Adipose tissue (tissue), 3 donors: ENCODE data around the gene CDC6. TPM values are rescaled to one million over a fixed set of nuclear protein-coding genes. Genes with fewer than 3 reads are reported as not detected.

Source experiments
- H3K27ac ChIP-seq: one replicate; pipeline ENCODE4 v1.5.1; 2013; ENCODE audit warnings: low read depth, low read length
- WGBS, 3 donors: extraction: QIAGEN DNeasy Blood & Tissue Kit; methylation state at CpG; one replicate each; pipeline ENCODE4 v1.1.7; 2013; 5-methylcytosine and 5-hydroxymethylcytosine counted together
- polyA plus RNA-seq, 3 donors: library from polyadenylated mRNA; stranded (reverse); fragments of 200-250 nt; gene quantifications; one replicate each; pipeline ENCODE4 v1.2.3, GENCODE V29; 2013
- donor health status: healthy with polysubstance abuse.
- donor health status: Bipolar disorder and iron deficiency.
- donor health status: healthy.

The CDC6 gene, protein sequence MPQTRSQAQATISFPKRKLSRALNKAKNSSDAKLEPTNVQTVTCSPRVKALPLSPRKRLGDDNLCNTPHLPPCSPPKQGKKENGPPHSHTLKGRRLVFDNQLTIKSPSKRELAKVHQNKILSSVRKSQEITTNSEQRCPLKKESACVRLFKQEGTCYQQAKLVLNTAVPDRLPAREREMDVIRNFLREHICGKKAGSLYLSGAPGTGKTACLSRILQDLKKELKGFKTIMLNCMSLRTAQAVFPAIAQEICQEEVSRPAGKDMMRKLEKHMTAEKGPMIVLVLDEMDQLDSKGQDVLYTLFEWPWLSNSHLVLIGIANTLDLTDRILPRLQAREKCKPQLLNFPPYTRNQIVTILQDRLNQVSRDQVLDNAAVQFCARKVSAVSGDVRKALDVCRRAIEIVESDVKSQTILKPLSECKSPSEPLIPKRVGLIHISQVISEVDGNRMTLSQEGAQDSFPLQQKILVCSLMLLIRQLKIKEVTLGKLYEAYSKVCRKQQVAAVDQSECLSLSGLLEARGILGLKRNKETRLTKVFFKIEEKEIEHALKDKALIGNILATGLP
- polyA plus RNA-seq = 1 to 10 TPM; 1.1 to 3.1 (median 1.4) TPM

DNA sequence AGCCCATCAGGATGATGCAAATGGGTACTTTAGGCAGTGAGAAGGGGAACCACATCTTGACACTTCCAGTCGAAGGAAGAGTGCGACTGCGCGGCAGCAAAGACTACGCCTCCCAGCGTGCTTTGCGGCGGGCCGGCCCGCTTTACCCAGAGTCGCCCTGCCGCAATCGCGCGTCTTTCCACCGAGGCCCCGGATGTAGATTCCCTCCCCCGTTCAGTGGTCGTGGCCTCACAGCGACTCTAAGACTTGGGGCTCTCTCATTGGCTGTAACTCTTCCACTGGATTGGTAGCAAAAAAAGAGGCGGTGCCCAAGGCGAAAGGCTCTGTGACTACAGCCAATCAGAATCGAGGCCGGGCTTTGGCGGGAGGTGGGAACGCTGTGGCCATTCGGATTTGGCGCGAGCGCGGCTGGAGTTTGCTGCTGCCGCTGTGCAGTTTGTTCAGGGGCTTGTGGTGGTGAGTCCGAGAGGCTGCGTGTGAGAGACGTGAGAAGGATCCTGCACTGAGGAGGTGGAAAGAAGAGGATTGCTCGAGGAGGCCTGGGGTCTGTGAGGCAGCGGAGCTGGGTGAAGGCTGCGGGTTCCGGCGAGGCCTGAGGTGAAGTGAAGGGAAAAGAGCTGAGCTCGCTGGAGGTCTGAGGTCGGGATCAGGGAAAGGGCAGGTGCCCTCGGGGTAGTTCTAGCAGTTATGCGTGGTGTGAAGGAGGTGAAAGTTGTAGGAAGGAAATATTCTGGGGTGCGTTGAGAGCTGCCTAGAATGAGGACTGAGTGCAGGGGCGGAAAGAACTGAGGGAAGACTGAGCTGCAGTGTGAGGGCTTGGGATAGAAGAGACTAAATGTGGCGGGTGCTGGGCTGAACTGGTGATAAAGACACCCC lies at the start of gene CDC6:
Gene CDC6 (plus strand): TSS at position 386 of the 876 bp plus-strand sequence. CDS start 1,542 bp downstream, outside the sequence.
- H3K27ac ChIP-seq = no peak within 1 kb of the TSS
- 0% methylated on average over 47 of the region's 47 CpGs for WGBS, 3 donors

DNA sequence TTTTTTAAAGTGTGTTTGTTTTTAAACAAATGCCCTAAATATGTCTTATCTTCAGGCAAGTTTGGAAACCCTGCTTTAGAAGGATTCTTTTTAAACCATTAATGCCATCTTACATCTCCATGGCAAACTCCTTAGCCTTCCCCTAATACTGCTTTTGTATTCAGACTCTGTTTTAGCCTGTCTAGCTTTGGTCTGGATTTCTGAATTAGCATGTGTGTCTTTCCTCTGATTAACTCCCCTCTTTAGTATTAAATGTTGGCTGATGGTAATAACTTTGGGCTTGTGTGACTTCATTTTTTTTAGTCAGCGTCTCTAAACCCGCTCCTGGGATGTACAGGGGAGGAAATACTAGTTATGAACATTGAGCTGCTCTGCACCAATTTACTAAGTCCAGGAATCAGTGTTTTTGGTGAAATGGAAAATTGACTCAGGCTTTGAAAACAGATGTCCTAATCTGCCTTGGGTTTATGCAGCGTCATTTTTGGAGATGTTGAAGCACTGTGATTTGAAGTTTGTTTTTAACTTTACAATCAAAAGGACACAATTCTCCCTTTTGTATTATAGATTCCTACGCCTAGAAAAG lies 46.3 kb upstream of the CDC6 start:
- WGBS, 3 donors = 82 to 88% (median 85%) methylated on average over 4 of the region's 4 CpGs
- H3K27ac ChIP-seq = no peak overlapping the region

DNA sequence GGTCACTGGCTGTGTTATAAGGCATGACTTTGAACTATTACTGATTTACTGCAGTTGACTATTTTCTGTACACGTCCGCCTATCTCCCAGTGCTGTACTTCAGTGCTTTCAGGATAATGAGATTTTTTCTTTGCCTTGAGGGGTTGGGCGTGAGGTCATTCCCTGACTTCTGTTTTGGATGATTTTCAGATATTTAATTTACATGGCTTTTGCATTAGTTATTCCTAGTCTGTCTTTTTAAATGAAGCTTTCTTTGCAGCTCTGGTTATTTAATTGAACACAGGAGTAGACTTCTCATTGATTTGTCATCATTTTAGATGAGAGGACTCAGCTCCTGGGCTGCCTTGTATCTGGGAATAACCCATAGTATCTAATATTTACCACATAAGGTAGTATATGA lies 44.9 kb upstream of the CDC6 start:
- 70 to 91% (median 89%) methylated on average over 3 of the region's 3 CpGs for WGBS, 3 donors
- H3K27ac ChIP-seq = no peak overlapping the region

DNA sequence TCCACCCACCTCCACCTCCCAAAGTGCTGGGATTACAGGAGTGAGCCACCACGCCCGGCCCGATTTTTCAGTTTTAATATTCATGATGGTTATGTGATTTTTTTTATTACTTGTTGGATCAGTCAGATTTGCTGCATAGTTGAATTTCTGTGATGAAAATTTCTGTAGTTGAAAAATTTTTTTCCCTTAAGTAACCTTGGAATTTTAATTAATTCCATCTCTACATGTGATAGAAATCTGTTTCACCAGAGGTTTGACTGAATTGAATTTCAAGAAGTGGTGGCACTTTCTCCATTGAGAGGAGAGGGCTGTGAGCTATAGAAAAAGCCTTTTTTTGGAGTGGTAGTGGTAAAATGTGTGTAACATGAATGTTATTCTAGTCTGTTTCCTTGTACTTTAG lies 43.9 kb upstream of the CDC6 start:
- H3K27ac ChIP-seq = no peak overlapping the region
- WGBS, 3 donors = 68 to 92% (median 85%) methylated on average over 3 of the region's 3 CpGs

DNA sequence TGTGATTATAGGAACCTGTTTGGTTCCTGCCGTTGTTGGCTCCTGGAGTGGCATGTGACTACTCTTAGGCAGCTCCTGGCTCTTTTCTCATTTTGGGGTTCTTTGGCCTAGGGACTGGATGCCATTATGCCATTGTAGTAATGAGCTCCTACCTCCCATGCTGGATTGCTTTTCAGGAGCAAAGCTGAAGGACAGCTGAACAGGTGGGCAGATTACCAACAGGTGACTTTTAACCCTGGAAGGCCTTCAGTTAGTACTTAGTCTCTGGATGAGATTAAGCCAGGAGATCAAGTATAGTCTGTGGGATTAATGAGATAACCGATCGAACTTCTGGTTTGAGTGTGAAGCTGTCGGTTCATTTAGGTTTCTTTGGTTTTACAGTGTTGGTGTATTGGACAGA lies 43.4 kb upstream of the CDC6 start:
- H3K27ac ChIP-seq = no peak overlapping the region
- WGBS, 3 donors = 57 to 83% (median 83%) methylated on average over 4 of the region's 4 CpGs

DNA sequence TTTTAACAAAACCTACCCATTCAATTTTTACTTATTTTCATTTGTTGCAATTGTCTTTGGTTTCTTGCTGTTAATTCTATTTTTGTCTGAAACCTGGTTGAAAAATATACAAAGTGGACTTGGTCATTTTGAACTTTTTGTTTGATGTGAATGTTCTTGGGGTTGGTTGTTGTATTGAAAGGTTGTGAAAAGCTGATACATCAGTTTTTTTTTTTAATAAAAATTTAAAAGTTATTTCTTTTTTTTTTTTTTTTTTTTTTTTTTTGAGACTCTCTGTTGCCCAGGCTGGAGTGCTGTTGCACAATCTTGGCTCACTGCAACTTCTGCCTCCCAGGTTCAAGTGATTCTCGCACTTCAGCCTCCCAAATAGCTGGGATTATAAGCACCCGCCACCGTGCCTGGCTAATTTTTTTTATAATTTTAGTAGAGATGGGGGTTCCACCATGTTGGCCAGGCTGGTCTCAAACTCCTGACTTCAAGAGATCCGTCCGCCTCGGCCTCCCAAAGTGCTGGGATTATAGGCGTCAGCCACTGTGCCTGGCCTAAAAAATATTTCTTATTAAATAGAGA lies 39.7 kb upstream of the CDC6 start:
- no peak overlapping the region for H3K27ac ChIP-seq
- 68 to 85% (median 70%) methylated on average over 7 of the region's 7 CpGs for WGBS, 3 donors

DNA sequence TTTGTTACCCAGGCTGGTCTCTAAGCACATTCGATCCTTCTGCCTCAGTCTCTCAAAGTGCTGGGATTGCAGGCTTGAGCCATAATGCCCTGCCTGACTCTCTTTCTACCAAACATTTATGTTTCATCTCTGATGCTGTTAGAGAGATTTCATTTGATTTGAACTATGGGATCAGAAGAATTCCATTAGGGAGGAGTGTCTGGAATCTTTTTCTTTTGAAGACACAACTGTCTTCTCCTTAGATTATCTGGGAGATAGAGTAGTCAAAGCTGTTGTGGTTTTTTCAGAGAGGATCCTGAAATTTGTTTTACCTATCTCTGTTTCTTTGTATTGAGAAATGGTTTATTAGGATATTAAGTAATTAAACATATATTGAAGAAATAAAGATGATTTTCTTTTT lies 39.2 kb upstream of the CDC6 start:
- WGBS, 3 donors = 93 to 100% (median 96%) methylated on average over 1 of the region's 1 CpG
- H3K27ac ChIP-seq = no peak overlapping the region

DNA sequence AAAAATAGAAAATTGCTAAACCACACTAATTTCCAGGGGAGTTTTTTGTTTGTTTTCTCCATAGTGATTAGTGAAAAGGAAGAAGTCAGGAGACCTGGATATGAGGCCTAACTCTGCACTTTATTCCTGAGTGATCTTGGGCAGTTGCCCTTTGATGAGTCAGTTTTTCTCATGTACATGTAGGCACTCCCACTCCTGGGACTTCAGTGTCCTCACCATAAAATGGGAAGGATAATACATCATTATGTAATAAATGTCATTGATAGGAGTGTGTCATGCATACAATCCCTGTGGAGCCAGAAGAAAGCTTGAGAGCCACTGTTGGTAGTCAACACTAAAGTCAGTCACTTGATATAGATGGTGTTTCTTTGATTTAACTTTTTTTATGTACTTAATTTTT lies 36.1 kb upstream of the CDC6 start:
- H3K27ac ChIP-seq = no peak overlapping the region

DNA sequence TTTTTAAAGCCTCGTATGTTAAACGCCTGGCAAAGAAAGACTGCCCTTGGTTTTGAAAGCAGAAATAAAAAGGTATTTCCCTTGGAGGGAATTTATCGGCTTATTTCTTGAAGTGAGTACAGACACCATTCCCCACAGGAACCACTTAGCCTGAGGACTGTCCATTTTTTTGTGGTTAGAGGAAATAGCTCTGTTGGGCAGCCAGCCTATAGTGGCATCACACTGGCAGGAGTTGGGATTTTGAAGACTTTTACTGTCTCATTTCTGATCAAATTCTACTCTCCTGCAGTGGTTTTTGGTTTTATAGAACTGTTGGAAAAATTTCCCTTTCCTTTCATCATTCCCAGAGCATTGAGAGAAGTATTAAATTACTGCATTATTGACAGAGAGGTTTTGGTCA lies 34.1 kb upstream of the CDC6 start:
- 85 to 93% (median 91%) methylated on average over 3 of the region's 3 CpGs for WGBS, 3 donors

DNA sequence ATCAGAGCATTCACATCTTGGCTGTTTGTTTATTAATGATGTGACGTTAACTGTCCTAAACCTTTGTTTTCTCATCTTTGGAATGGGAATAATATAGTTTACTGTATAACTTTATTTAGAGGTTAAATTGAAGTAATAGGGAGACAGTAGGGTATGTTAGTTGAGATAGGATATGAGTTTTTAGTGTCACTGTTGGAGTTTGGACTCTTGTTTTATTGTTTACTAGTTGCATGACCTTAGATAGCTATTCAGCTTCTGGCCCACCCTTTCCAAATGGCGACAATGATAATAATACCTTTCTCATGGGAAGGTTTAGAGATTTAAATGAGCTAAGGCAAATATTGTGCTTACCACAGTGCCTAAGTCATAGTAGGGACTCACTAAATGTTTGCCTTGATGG lies 28.2 kb upstream of the CDC6 start:
- WGBS, 3 donors = 93 to 96% (median 93%) methylated on average over 2 of the region's 2 CpGs

More for the DNA sequence above, 34.1 kb upstream of the CDC6 start:
- H3K27ac ChIP-seq = no peak overlapping the region

DNA sequence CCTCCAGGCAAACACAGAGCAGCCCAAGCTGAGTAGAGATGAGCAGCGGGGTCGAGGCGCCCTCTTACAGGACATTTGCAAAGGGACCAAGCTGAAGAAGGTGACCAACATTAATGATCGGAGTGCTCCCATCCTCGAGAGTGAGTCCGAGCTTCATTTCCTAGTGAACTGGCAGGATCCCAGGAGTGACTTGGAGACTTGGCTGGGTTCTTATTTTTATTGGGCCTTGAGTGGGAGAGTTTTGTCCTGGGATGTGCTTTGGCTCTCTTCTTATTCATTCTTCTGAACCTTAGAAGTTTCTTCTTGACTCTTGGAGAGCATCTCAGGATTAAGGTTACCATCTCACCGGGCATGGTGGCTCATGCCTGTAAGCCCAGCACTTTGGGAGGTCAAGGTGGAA lies 27.2 kb upstream of the CDC6 start:
- 78 to 87% (median 79%) methylated on average over 7 of the region's 7 CpGs for WGBS, 3 donors
- H3K27ac ChIP-seq = no peak overlapping the region

More for the DNA sequence above, 28.2 kb upstream of the CDC6 start:
- no peak overlapping the region for H3K27ac ChIP-seq

DNA sequence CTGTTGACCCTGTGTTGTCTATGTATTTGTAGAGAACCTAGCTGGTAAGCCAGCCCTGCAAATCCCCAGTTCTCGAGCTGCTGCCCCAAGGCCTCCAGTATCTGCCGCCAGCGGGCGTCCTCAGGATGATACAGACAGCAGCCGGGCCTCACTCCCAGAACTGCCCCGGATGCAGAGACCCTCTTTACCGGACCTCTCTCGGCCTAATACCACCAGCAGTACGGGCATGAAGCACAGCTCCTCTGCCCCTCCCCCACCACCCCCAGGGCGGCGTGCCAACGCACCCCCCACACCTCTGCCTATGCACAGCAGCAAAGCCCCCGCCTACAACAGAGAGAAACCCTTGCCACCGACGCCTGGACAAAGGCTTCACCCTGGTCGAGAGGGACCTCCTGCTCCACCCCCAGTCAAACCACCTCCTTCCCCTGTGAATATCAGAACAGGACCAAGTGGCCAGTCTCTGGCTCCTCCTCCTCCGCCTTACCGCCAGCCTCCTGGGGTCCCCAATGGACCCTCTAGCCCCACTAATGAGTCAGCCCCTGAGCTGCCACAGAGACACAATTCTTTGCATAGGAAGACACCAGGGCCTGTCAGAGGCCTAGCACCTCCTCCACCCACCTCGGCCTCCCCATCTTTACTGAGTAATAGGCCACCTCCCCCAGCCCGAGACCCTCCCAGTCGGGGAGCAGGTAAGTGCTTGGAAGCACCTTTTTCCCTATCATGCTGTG lies 23.1 kb upstream of the CDC6 start:
- 84 to 94% (median 91%) methylated on average over 21 of the region's 21 CpGs for WGBS, 3 donors

DNA sequence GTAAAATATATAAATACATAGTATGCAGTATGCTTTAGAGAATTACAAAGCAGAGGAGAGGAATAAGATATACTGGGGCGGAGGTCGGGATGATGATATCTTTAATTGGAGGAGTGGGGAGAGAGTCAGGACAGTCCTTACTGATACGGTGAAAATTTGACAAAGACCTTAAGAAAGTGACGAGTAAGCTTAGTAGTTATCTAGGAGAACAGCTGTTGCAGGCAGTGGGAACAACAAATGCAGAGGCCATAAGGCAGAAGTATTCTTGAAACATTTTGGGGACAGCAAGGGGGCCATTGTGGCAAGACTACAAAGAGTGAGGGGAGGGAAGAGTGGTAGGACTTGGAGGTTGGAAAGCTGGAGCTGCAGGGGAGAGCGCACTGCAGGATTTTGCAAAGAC lies 22.3 kb upstream of the CDC6 start:
- H3K27ac ChIP-seq = no peak overlapping the region
- whole genome bisulfite sequencing, 3 donors = 83 to 96% (median 93%) methylated on average over 5 of the region's 5 CpGs

More for the DNA sequence above, 23.1 kb upstream of the CDC6 start:
- H3K27ac ChIP-seq = no peak overlapping the region

DNA sequence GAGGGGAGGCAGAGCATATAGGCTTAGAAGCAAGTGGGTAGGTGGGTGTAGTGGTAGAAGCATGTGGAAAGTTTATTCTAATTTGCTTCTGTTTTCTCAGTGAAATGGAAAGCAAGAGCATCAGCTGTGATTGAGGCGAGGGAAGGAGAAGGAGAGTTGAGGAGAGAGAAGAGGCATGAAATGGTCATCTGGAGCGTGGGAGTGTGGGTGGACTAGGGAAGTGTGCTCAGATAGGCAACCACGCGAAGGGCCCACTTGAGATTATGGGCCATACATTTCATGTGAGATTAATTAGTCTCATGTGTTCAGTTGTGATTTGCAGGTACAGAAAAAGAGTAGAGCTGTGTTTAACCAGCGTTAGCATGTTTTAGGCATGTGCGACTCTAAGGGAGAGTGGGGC lies 20.8 kb upstream of the CDC6 start:
- WGBS, 3 donors = 91 to 95% (median 95%) methylated on average over 6 of the region's 6 CpGs
- no peak overlapping the region for H3K27ac ChIP-seq

DNA sequence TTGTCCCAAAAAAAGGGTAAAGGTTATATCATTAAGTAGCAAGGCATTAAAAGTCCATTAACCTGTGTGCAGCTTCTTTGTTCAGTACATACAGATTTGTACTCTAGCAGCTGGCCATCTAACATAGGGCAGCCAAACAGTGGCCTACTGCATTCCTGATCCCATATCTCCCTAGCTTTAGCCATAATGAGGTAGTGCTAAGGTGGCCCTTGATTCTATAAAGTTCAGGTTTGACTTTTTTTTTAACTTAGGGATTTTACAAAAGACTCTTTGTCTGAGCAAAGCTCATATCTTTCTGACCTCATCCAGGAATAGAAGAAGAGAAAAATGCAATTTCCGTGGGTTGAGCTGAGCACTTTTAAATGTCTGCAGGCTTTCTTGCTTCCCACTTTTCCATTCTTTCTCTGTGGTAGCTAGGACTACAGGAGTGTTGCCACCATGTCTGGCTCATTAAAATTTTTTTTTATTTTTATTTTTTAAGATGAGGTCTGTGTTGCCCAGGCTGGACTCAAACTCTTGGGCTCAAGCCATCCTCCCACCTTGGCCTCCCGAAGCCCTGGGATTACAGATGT lies 19.5 kb upstream of the CDC6 start:
- 69 to 89% (median 81%) methylated on average over 2 of the region's 2 CpGs for WGBS, 3 donors
- H3K27ac ChIP-seq = no peak overlapping the region

DNA sequence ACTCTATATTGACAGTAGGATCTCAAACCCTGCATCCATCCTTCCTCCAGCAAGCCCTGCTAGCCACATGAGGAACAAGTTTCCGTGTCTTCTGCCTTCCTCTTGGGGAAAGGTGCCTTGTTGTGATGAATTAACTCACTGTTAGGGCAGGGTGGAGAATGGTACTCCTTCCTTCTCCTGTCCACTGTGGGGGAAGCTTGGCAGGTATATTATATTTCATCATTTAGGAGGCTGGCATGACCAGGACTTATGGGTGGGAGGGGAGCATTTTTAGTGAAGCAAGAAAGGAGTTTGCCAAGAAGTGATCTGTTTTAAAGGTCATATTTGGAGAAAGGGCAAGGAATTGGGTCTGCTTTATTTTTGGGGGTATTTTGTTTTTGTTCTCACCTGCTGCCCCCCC lies 9.3 kb upstream of the CDC6 start:
- H3K27ac ChIP-seq = no peak overlapping the region
- 70 to 85% (median 83%) methylated on average over 1 of the region's 1 CpG for WGBS, 3 donors

DNA sequence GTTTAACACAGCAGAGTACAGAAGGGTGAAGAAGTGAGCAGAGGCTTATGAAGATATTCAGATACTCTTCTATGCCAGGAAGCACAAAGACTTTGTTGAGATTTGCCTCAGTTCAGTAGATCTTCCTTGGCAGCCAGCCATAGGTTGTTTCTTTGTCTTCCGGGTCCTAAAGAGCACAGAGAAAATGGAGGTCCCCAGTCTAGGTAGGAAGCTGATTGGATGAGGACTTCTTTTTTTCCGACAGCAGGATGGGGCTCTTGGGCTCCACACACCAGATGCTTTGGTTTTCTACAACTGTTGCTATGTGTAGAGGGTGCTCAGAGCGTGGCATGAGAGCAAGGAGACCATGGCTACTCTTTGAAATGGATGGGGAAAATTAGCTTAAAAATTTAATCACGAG lies 8.3 kb upstream of the CDC6 start:
- no peak overlapping the region for H3K27ac ChIP-seq
- WGBS, 3 donors = 90 to 92% (median 91%) methylated on average over 4 of the region's 4 CpGs

DNA sequence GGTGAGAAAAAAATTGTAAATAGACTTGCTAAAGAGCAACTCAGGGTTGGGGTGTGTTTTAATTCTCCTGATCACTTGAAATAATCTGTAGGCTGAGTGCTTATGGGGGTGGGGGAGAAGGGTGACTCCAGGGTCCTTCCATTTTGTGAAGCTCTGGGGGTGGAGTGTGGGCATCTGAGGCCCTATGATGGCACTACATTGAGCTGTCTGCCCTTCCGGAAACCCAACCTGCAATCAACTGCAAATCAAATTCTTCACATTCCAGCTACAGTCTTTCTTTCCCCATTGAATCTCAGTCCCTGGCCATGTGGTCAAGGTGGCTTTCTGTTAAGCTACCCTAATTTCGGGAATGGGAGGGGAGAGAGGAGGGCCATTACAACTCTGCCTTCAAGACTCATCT lies 6.0 kb upstream of the CDC6 start:
- H3K27ac ChIP-seq = no peak overlapping the region
- 79 to 89% (median 85%) methylated on average over 2 of the region's 2 CpGs for WGBS, 3 donors
